Effector memory CD4-positive, alpha-beta T cell (primary cell): ENCODE data around the gene SMCO3.
A peak's percentile ranks its signal among the peaks of the same experiment; 100 is the strongest.

Source experiments
- DNase-seq, 3 donors: peaks; one replicate each; pipeline ENCODE4 v3.0.0-alpha.2; 2020
- H3K27ac ChIP-seq: 2 replicates; pipeline ENCODE4 v1.7.0; 2013; ENCODE audit warnings: mild to moderate bottlenecking, low read length, moderate library complexity; ENCODE audit not compliant: insufficient read depth, poor library complexity, severe bottlenecking
- H3K27me3 ChIP-seq: replicated peaks from 2 replicates; pipeline ENCODE4 v1.7.0; 2013; ENCODE audit warnings: mild to moderate bottlenecking, low read length; ENCODE audit not compliant: insufficient read depth, control insufficient read depth, poor library complexity, severe bottlenecking
- H3K36me3 ChIP-seq: 2 replicates; pipeline ENCODE4 v1.7.0; 2013; ENCODE audit warnings: mild to moderate bottlenecking, low read length, moderate library complexity; ENCODE audit not compliant: control insufficient read depth, insufficient read depth
- H3K4me1 ChIP-seq: 2 replicates; pipeline ENCODE4 v1.7.0; 2013; ENCODE audit warnings: low read length, mild to moderate bottlenecking; ENCODE audit not compliant: control insufficient read depth, insufficient read depth, poor library complexity, severe bottlenecking
- H3K4me3 ChIP-seq: 2 replicates; pipeline ENCODE4 v1.7.0; 2013; ENCODE audit warnings: low read length, low read depth, mild to moderate bottlenecking; ENCODE audit not compliant: insufficient read depth, poor library complexity, severe bottlenecking
- H3K9me3 ChIP-seq: 2 replicates; pipeline ENCODE4 v1.7.0; 2013; ENCODE audit warnings: mild to moderate bottlenecking, low read length, moderate library complexity; ENCODE audit not compliant: control insufficient read depth

SMCO3 gene

DNA sequence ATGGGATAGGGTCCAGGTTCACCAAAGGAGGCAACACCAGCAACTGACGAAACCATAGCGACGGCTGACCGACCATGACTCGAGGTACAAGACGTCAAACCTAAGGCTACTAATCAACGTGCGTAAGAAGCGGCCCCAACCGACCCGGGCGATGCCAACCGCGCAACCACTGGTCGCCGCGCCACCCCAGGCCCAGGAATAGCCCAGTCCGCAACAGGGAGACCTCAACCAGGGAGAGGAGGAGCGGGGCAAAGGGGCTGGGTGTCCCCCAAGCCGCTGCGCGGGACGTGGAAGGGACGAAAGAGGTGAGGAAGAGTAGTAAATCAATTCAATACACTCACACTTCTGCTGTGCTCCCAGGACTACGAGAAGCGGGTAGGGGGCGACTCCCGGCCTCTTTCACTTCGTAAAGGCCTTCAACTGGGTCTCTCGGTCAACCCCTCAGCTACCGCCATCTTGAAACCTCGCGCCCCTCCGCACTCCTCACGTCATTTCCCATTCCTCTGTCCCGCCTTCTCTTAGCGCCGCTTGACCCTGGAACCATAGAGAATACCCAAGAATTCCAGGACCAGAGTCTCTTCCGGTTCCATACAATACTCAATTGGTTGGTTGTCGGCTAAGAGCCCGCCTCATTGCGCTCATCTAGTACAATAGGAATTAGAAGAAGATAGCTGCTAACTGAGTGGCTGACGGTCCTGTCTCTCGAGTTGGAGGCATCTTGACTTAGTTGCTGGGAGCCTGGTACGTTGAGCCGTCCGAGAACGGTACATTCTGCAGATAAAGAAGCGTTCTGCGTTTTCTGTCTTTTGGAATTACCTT, 10.8 kb downstream of the SMCO3 start, which contains the start of the genes C12orf60 and WBP11:
Gene C12orf60 (plus strand): TSS at position 660 of the 819 bp plus-strand sequence. CDS start 19,266 bp downstream, outside the sequence.
Gene WBP11 (minus strand): TSS at position 468 of the 819 bp plus-strand sequence. CDS start 2,095 bp downstream, outside the sequence.
- no peaks in the 10 kb centered on the region for H3K27me3 ChIP-seq
- DNase-seq: peak; percentile 80 to 85 (median 85)
- H3K36me3 ChIP-seq: peaks cover 15% of the 10 kb centered on the region
- H3K4me1 ChIP-seq: peaks cover 8% of the 10 kb centered on the region
- peak within 1 kb of the TSS; percentile 86 for H3K4me3 ChIP-seq
- H3K27ac ChIP-seq: peak within 1 kb of the TSS; percentile 89
- no peaks in the 10 kb centered on the region for H3K9me3 ChIP-seq

DNA sequence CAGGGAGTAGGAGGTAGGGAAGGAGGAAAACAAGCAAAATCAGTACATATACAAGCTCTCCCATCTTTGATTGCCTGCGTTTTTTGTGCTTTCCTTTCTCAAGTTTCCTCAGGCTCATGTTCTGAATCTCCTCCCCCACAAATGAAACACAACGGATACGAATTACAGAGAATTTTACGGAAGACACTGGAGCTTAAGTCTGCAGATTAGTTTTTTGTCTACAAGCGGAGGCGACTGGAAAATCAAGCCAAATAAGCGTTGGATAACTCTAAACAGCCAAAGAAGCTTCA, 11.3 kb downstream of the SMCO3 start:
- Histone ChIP-seq H3K27ac (peak overlapping the region; percentile 89), H3K4me1 (peaks cover 8% of the 10 kb centered on the region), H3K27me3 (no peaks in the 10 kb centered on the region), H3K36me3 (peaks cover 21% of the 10 kb centered on the region), H3K4me3 (peak overlapping the region; percentile 86), H3K9me3 (no peaks in the 10 kb centered on the region)
- no peak for DNase-seq

DNA sequence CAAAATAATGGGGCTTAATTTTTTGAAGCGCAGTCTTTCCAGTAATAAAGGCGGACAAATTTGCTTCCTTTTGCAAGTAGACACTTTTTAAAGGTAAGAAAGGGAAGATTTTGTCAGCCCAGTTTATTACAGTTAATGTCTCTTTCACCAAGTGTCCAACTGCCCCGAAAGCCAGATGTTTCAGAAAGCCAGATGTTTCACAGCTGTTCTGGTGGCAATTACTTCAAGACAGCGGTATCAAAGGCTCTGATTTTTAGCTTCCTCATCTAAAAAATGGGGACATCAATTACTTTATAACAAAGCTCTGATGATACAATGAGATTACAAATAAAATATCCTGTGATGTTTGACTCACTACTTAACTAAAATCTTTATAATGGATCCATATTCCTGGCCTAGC, 11.7 kb downstream of the SMCO3 start:
- peak overlapping the region; percentile 86 for H3K4me3 ChIP-seq
- DNase-seq: no peak
- H3K27me3 ChIP-seq: no peaks in the 10 kb centered on the region
- H3K9me3 ChIP-seq: no peaks in the 10 kb centered on the region
- peaks cover 25% of the 10 kb centered on the region for H3K36me3 ChIP-seq
- peak overlapping the region; percentile 89 for H3K27ac ChIP-seq
- peaks cover 8% of the 10 kb centered on the region for H3K4me1 ChIP-seq

DNA sequence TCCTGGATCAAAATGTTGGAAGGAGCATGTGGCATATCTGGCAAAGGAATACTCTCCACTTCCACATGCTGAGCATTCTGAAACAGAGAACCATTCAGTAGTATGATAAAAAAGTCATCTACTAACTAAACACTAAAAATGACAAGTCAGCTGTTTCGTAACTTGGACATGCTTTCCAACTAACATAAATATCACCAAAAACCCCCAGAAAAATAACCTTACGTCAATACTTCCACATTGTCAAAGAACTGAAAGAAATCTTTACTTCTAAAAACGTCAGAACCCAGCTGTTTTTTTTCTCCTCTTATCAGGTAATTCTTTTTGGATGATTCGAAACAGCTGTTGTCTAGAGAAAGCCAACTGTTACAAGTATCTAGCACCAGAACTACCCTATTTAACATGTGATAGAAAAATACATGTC, 18.9 kb downstream of the SMCO3 start:
- no peak for DNase-seq
- Histone ChIP-seq H3K27me3 (no peaks in the 10 kb centered on the region), H3K27ac (no peak overlapping the region), H3K4me1 (no peaks in the 10 kb centered on the region), H3K36me3 (peaks cover 86% of the 10 kb centered on the region), H3K4me3 (no peak overlapping the region), H3K9me3 (no peaks in the 10 kb centered on the region)

DNA sequence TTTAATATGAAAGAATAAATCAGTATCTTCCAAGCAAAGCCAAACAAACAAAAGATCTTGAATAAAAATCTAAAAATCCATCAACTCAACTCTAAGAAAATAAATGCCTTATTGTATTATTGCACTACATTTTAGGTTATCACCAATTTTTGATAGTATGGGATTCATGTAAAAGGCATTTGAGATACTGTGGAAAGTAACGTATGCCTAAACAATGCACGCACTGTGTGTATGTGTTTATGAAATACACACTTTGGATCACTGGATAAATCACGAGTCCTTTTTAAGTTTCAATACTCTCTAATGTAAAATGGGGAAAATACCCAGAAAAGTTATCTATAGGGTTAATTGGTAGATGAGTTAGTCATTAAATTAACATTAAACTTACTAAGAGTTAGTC, 28.4 kb downstream of the SMCO3 start:
- peaks cover 49% of the 10 kb centered on the region for H3K36me3 ChIP-seq
- no peak overlapping the region for H3K4me3 ChIP-seq
- no peaks in the 10 kb centered on the region for H3K4me1 ChIP-seq
- DNase-seq: no peak
- H3K27me3 ChIP-seq: no peaks in the 10 kb centered on the region
- no peaks in the 10 kb centered on the region for H3K9me3 ChIP-seq
- no peak overlapping the region for H3K27ac ChIP-seq

DNA sequence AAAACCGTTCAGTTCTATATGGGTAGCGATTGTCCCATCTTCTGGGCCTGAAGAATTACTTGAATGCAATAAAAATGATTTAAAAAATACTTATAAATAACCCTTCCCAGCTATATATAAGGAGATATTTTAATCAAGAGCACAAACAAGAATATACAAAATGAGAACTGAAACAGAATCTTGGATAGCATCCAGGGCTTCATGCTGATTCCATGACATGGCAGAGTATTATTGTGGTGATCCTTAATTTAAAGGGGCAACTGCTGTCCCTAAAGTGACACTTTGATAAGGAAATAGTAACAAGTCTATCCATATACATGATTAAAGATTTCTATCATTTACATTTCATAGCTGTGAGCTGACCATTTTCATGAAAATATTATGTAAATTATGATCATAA, 29.5 kb downstream of the SMCO3 start:
- no peak for DNase-seq
- Histone ChIP-seq H3K36me3 (peaks cover 39% of the 10 kb centered on the region), H3K4me1 (no peaks in the 10 kb centered on the region), H3K27ac (no peak overlapping the region), H3K9me3 (no peaks in the 10 kb centered on the region), H3K4me3 (no peak overlapping the region), H3K27me3 (no peaks in the 10 kb centered on the region)

DNA sequence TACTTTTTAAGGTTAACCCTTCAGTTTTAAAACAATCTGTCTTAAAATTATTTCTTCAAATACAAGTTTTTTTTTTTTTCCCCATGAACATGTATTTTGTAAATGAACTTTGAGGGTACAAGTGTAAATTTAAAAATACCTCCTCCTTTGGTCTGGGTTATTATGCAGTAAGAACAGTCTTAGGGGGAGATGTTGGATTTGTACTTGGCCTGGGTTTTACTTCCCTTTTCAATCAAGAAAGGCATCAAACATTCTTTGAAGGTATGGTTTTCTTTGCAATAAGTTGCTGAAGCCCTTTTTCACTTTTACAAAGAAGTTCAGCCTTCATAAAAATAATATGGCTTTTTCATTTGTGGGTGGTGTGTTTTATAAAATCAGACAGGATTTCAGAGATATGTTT, 31.2 kb downstream of the SMCO3 start:
- DNase-seq: no peak
- H3K27me3 ChIP-seq: no peaks in the 10 kb centered on the region
- no peak overlapping the region for H3K4me3 ChIP-seq
- H3K9me3 ChIP-seq: no peaks in the 10 kb centered on the region
- no peak overlapping the region for H3K27ac ChIP-seq
- no peaks in the 10 kb centered on the region for H3K4me1 ChIP-seq
- H3K36me3 ChIP-seq: peaks cover 22% of the 10 kb centered on the region

DNA sequence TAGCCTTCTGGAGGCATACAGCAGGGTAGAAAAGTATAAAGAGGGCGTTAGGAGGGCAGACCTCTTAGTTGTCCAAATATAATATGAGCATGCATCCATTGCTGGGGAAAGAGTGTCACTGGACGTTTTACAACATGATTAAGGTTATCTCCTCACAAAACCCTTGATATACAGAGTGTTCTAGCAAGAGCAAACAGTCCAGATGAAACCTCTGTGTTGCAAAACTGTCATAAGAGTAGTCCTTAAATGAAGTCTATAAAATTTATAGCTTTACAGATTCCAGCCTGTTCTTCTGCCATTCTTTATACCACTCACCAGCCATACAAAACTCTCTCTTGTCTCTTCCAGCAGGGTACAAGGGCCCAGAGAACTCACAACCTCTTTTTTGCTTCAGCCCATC, 32.4 kb downstream of the SMCO3 start:
- Histone ChIP-seq H3K4me3 (no peak overlapping the region), H3K36me3 (peaks cover 12% of the 10 kb centered on the region), H3K4me1 (no peaks in the 10 kb centered on the region), H3K27me3 (no peaks in the 10 kb centered on the region), H3K27ac (no peak overlapping the region), H3K9me3 (no peaks in the 10 kb centered on the region)
- no peak for DNase-seq

DNA sequence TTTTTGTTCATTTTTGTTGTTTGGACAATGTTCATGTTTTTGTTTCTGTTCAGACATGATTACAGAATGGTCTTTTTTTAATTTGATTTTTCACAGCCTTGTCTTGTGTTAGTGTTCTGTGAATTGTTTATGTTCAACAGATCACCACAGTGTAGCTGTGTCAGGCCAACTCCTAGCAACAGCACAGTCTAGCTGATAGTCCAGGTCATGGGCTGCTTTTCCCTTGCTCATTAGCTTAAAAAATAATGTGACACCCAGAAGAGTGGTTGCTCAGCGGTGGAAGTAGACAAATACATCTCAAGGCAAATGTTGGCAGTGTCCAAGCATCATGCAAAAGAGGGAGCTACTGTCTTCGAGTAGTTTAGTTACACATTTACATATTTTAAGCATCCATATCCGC, 33.1 kb downstream of the SMCO3 start:
- peaks cover 6% of the 10 kb centered on the region for H3K36me3 ChIP-seq
- no peak overlapping the region for H3K27ac ChIP-seq
- H3K9me3 ChIP-seq: no peaks in the 10 kb centered on the region
- no peak overlapping the region for H3K4me3 ChIP-seq
- H3K27me3 ChIP-seq: no peaks in the 10 kb centered on the region
- DNase-seq: no peak
- H3K4me1 ChIP-seq: no peaks in the 10 kb centered on the region

DNA sequence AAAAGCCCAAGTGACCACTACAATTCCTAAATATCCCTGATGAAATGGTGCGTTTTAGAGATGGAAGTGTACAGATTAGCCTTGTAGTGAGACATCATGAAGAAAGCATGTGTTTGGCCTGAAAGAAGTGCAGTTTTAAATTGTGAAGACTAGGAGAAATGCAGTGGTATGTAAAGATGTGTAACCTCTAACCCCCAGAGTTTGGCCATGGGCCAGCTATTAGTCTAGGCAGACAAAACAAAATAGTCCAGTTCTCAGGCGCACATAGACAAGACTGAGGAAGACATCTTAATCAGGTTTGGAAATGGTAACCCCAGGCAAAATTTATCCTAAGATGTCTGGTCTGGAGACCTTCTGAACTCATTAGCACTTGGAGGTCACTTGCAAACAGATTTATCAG, 34.1 kb downstream of the SMCO3 start:
- Histone ChIP-seq H3K27me3 (no peaks in the 10 kb centered on the region), H3K36me3 (peaks cover 6% of the 10 kb centered on the region)

More for the DNA sequence above, 34.1 kb downstream of the SMCO3 start:
- no peaks in the 10 kb centered on the region for H3K9me3 ChIP-seq
- H3K4me1 ChIP-seq: peaks cover 2% of the 10 kb centered on the region
- H3K4me3 ChIP-seq: no peak overlapping the region
- H3K27ac ChIP-seq: no peak overlapping the region
- DNase-seq: no peak
